ENCODE results near the gene TTN. TPM values are rescaled to one million over a fixed set of nuclear protein-coding genes. Genes with fewer than 3 reads are reported as not detected.

The TTN gene
- total and polyA plus RNA-seq, 10 of the 15 experiments (the other 5 are each of a cell fraction or from before 2014, with no cell fraction given) = 0.15 to 9.0 (median 1.8) TPM

GRCh38 chr2:178568227-178568626 is 239.0 kb downstream of the TTN start (continued):
- TF ChIP-seq KDM1A (IDR thresholded peaks at IDR 0.05; ENCODE audit: borderline replicate concordance) (no peak), SPI1 (IDR thresholded peaks at IDR 0.05; ENCODE audit: borderline replicate concordance, insufficient read depth, low read depth, low read length) (no peak), NR2C2 (IDR thresholded peaks at IDR 0.05; ENCODE audit: borderline replicate concordance, control insufficient read depth, insufficient read length, low read depth) (no peak)

- Histone ChIP-seq H3K27ac (ENCODE audit: control insufficient read depth, insufficient read depth) (no peak overlapping the region), H3K4me2 (ENCODE audit: control insufficient read depth, insufficient read depth) (no peak overlapping the region), H3K27me3 (replicated peaks in 1 of 2; ENCODE audit: control insufficient read depth in 2 of 2, insufficient read depth in 2 of 2, low read length in 1 of 2) (no peaks in the 10 kb centered on the region), H3K9me3 (replicated peaks; ENCODE audit: control insufficient read depth, insufficient read depth, low read length) (no peaks in the 10 kb centered on the region; the same call in 2 of the 3 replicates), H2AFZ (ENCODE audit: control insufficient read depth, low read depth, low read length) (no peak overlapping the region), H3K36me3 (ENCODE audit: control insufficient read depth in 2 of 2, insufficient read depth in 2 of 2, low read length in 1 of 2) (peaks cover 3 to 7% of the 10 kb centered on the region in 2 experiments; a peak in 3 of 4 replicates), H3K79me2 (ENCODE audit: control insufficient read depth, insufficient read depth, low read length) (no peaks in the 10 kb centered on the region), H4K20me1 (ENCODE audit: control insufficient read depth, insufficient read depth) (no peaks in the 10 kb centered on the region), H3K9ac (ENCODE audit: control insufficient read depth, insufficient read depth, low read length) (no peak overlapping the region), H3K4me1 (ENCODE audit: control insufficient read depth, insufficient read depth, low read length) (no peaks in the 10 kb centered on the region), H3K4me3 (no peak overlapping the region)
- BruUV-seq (replicated peaks) = no TSS peak
- ChIA-PET SMC1A (ENCODE audit: uncharacterized antibody, unreplicated experiment) (interaction anchor here (1.1 kb wide), 1 partner anchor 23 kb away, joined by 3 read pairs; no protein-coding TSS in a partner anchor), CTCF (no interaction called here), RAD21 (ENCODE audit: unreplicated experiment) (no interaction called here), POLR2A (no interaction called here)
- 100% methylated on average over 2 of the region's 2 CpGs for WGBS (ENCODE audit: insufficient coverage, insufficient replicate concordance, low lambda C conversion rate, missing lambda C conversion rate)
- in situ Hi-C loops (cut with MboI) (no loop called here), intact Hi-C loops (cut with micrococcal nuclease; ENCODE audit: unreplicated experiment) (no loop called here)
- ATAC-seq (no peak), FAIRE-seq (no peak), DNase-seq (ENCODE audit: low read depth, low spot score) (no peak)
- TF ChIP-seq HDGF (IDR thresholded peaks at IDR 0.05) (no peak), ZNF622 (IDR thresholded peaks at IDR 0.05) (no peak), ZSCAN29 (IDR thresholded peaks at IDR 0.05) (no peak), ELK1 (IDR thresholded peaks at IDR 0.05; ENCODE audit: low read depth, low read length) (no peak), ZZZ3 (IDR thresholded peaks at IDR 0.05; ENCODE audit: control insufficient read depth, insufficient read length, low read depth) (no peak), SIN3A (IDR thresholded peaks at IDR 0.05; ENCODE audit: low read depth, low read length) (no peak), KDM1A (IDR thresholded peaks at IDR 0.05; ENCODE audit: borderline replicate concordance) (no peak), ZNF274 (IDR thresholded peaks at IDR 0.05; ENCODE audit: insufficient read depth, insufficient read length) (no peak), SPI1 (IDR thresholded peaks at IDR 0.05; ENCODE audit: borderline replicate concordance, insufficient read depth, low read depth, low read length) (no peak), NFIC (IDR thresholded peaks at IDR 0.05; ENCODE audit: low read depth, low read length) (no peak), TARDBP (IDR thresholded peaks at IDR 0.05; ENCODE audit: borderline replicate concordance) (no peak), EED (IDR thresholded peaks at IDR 0.05; ENCODE audit: low read depth) (no peak), IKZF2 (IDR thresholded peaks at IDR 0.05) (no peak)
These were observed 254.2 kb downstream of the TTN start for GRCh38 chr2:178553047-178553446.

All from GM12878 (cell line).